OCI-LY3 (cell line): Measurements from ENCODE around the gene NAE1.

ENCODE experiments used
- H2AFZ ChIP-seq: fragments of 200-600, 300-600 bp; shearing (Covaris generic); 2 replicates; pipeline ENCODE4 v1.6.0; 2014; ENCODE audit warnings: antibody characterized with exemption, low read depth, low read length
- H3K27ac ChIP-seq: fragments of 200-600, 300-600 bp; sonication (generic); 2 replicates; pipeline ENCODE4 v1.5.1; 2014; ENCODE audit warnings: mild to moderate bottlenecking, low read length, moderate library complexity, mixed read lengths
- H3K27me3 ChIP-seq: fragments of 200-600, 300-600 bp; sonication (generic); 2 replicates; pipeline ENCODE4 v1.6.1; 2014; ENCODE audit warnings: low read depth, low read length, mixed read lengths
- H3K36me3 ChIP-seq: fragments of 200-600, 300-600 bp; sonication (generic); replicated peaks from 2 replicates; pipeline ENCODE3; 2014; ENCODE audit warnings: low read depth, low read length, mixed read lengths
- H3K4me1 ChIP-seq: fragments of 300-600, 200-600 bp; sonication (generic); 2 replicates; pipeline ENCODE4 v1.6.1; 2014; ENCODE audit warnings: low read length, mixed read lengths
- H3K4me2 ChIP-seq: fragments of 200-600, 300-600 bp; sonication (generic); 2 replicates; pipeline ENCODE4 v1.6.1; 2014; ENCODE audit warnings: low read length, mixed read lengths
- H3K4me3 ChIP-seq: fragments of 300-600, 200-600 bp; sonication (generic); 2 replicates; pipeline ENCODE4 v1.5.1; 2014; ENCODE audit warnings: antibody characterized with exemption, mild to moderate bottlenecking, low read length, moderate library complexity
- H3K79me2 ChIP-seq: fragments of 300-600, 200-600 bp; shearing (Covaris generic); 2 replicates; pipeline ENCODE4 v1.6.1; 2014; ENCODE audit warnings: mild to moderate bottlenecking, low read length, mixed read lengths
- H3K9ac ChIP-seq: fragments of 300-600, 200-600 bp; shearing (Covaris generic); 2 replicates; pipeline ENCODE4 v1.6.0; 2014; ENCODE audit warnings: mild to moderate bottlenecking, low read length, moderate library complexity
- H3K9me3 ChIP-seq: fragments of 200-600, 300-600 bp; shearing (Covaris generic); 2 replicates; pipeline ENCODE4 v1.6.1; 2014; ENCODE audit warnings: low read length, mixed read lengths; ENCODE audit not compliant: insufficient read depth
- H4K20me1 ChIP-seq: fragments of 200-600, 300-600 bp; sonication (generic); 2 replicates; pipeline ENCODE4 v1.6.1; 2016; ENCODE audit warnings: low read length, mixed read lengths; ENCODE audit not compliant: insufficient read depth
- EZH2phosphoT487 ChIP-seq: fragments of 200-600 bp; shearing (Covaris generic); IDR thresholded peaks from 2 replicates; pipeline ENCODE4 v1.6.1; 2018; ENCODE audit warnings: antibody characterized with exemption, mixed run types, low read depth
- TF ChIP-seq, protein P1 (sequence below): fragments of 200-600, 300-600 bp; sonication (generic); IDR thresholded peaks from 2 replicates; pipeline ENCODE4 v1.5.1; 2014; ENCODE audit warnings: antibody characterized with exemption, low read length, low read depth

NAE1 gene

GRCh38 chr16:66754211-66754610 is 76.6 kb downstream of the NAE1 start:
- Histone ChIP-seq H3K4me2 (no peak overlapping the region), H3K9me3 (no peaks in the 10 kb centered on the region), H3K9ac (no peak overlapping the region), H4K20me1 (peaks cover 8% of the 10 kb centered on the region), H3K4me1 (peaks cover 18% of the 10 kb centered on the region), H3K27ac (no peak overlapping the region), H3K27me3 (no peaks in the 10 kb centered on the region), H2AFZ (no peak overlapping the region), H3K79me2 (peaks cover 23% of the 10 kb centered on the region), H3K36me3 (peaks cover 1% of the 10 kb centered on the region), H3K4me3 (no peak overlapping the region)
- TF ChIP-seq, protein P1, sequence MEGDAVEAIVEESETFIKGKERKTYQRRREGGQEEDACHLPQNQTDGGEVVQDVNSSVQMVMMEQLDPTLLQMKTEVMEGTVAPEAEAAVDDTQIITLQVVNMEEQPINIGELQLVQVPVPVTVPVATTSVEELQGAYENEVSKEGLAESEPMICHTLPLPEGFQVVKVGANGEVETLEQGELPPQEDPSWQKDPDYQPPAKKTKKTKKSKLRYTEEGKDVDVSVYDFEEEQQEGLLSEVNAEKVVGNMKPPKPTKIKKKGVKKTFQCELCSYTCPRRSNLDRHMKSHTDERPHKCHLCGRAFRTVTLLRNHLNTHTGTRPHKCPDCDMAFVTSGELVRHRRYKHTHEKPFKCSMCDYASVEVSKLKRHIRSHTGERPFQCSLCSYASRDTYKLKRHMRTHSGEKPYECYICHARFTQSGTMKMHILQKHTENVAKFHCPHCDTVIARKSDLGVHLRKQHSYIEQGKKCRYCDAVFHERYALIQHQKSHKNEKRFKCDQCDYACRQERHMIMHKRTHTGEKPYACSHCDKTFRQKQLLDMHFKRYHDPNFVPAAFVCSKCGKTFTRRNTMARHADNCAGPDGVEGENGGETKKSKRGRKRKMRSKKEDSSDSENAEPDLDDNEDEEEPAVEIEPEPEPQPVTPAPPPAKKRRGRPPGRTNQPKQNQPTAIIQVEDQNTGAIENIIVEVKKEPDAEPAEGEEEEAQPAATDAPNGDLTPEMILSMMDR, result no peak
- no peak for TF ChIP-seq EZH2phosphoT487

GRCh38 chr16:66752958-66753357 is 77.8 kb downstream of the NAE1 start:
- Histone ChIP-seq H3K79me2 (peaks cover 32% of the 10 kb centered on the region), H3K9me3 (no peaks in the 10 kb centered on the region), H3K4me3 (no peak overlapping the region), H3K9ac (no peak overlapping the region), H3K4me1 (peaks cover 21% of the 10 kb centered on the region), H3K27ac (no peak overlapping the region), H3K4me2 (no peak overlapping the region), H3K27me3 (no peaks in the 10 kb centered on the region), H4K20me1 (peaks cover 8% of the 10 kb centered on the region), H2AFZ (no peak overlapping the region), H3K36me3 (peaks cover 11% of the 10 kb centered on the region)
- TF ChIP-seq, protein P1, result no peak
- no peak for TF ChIP-seq EZH2phosphoT487
